ENCODE results near the gene ATP1B2.

Gene ATP1B2

GRCh38 chr17:7655541-7655840 lies 4.8 kb downstream of the ATP1B2 start:
- Histone ChIP-seq H3K4me3 (ENCODE audit: extremely low read depth, insufficient read depth, low read length, poor library complexity, severe bottlenecking) (no peak overlapping the region), H3K36me3 (ENCODE audit: control insufficient read depth, insufficient read depth, low read length) (peaks cover 8% of the 10 kb centered on the region), H3K27ac (ENCODE audit: low read depth, low read length, severe bottlenecking) (no peak overlapping the region), H3K9me3 (ENCODE audit: control insufficient read depth, low read length) (no peaks in the 10 kb centered on the region), H3K4me1 (ENCODE audit: control insufficient read depth, insufficient read depth, low read length, poor library complexity, severe bottlenecking) (peaks cover 15% of the 10 kb centered on the region)
- whole genome bisulfite sequencing, 2 experiments (ENCODE audit: insufficient coverage in 2 of 2), result 93 to 95% methylated on average over 11 to 17 of the region's 17 CpGs

GRCh38 chr17:7656958-7657609 lies 6.4 kb downstream of the ATP1B2 start:
- Histone ChIP-seq H3K4me1 (ENCODE audit: control insufficient read depth, insufficient read depth, low read length, poor library complexity, severe bottlenecking) (peaks cover 9% of the 10 kb centered on the region), H3K27ac (ENCODE audit: low read depth, low read length, severe bottlenecking) (peak overlapping the region; percentile 48), H3K36me3 (ENCODE audit: control insufficient read depth, insufficient read depth, low read length) (peaks cover 8% of the 10 kb centered on the region), H3K4me3 (ENCODE audit: extremely low read depth, insufficient read depth, low read length, poor library complexity, severe bottlenecking) (no peak overlapping the region), H3K9me3 (ENCODE audit: control insufficient read depth, low read length) (no peaks in the 10 kb centered on the region)
- 0 to 15% methylated on average over 5 to 9 of the region's 10 CpGs for WGBS, 2 experiments (ENCODE audit: insufficient coverage in 2 of 2)

DNA sequence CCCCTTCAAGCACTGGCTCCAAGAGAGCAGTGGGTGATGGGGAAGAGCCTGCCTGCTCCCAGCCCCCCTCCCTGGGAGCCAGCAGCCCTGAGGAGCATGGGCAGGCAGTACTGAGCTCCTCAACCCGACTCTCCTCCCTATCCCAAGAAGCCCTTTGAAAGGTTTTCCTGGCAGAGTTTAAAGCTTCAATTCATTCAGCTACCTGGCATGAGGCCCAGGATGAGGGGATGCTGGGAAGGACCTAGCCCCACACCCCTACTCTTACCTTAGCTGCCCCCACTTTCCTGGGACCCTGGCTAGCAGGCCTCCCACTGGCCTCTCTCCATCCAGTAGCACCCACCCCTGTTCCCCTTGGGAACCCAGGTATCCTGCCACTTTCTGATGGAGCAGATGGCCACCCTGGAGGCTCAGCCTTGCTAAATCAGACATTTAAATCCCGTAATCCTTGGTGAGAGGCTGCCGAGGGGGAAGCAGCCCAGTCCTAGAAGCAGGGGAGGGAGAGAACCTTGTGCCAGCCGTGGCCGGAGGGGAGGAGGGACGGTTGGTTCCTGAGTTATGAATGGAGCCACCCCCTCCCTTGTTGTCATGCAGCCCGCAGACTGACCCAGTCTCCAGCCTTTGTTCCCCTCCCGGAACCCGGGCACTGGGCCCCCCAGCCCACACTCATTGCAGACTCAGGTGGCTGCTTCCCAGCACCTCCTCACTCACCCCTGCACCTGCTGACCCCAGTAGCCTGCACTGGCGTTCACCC lies 17.1 kb downstream of the ATP1B2 start:
- WGBS, 2 experiments (ENCODE audit: insufficient coverage in 2 of 2), result 56 to 91% methylated on average over 3 to 8 of the region's 10 CpGs
- H3K36me3 ChIP-seq (ENCODE audit: control insufficient read depth, insufficient read depth, low read length), result peaks cover 63% of the 10 kb centered on the region

GRCh38 chr17:7668482-7668881 lies 17.8 kb downstream of the ATP1B2 start:
- H3K9me3 ChIP-seq (ENCODE audit: control insufficient read depth, low read length), result peaks cover 4% of the 10 kb centered on the region
- H3K36me3 ChIP-seq (ENCODE audit: control insufficient read depth, insufficient read depth, low read length), result peaks cover 70% of the 10 kb centered on the region
- H3K4me3 ChIP-seq (ENCODE audit: extremely low read depth, insufficient read depth, low read length, poor library complexity, severe bottlenecking), result no peak overlapping the region
- H3K27ac ChIP-seq (ENCODE audit: low read depth, low read length, severe bottlenecking), result no peak overlapping the region
- WGBS, 2 experiments (ENCODE audit: insufficient coverage in 2 of 2), result 94 to 96% methylated on average over 5 to 6 of the region's 7 CpGs
- H3K4me1 ChIP-seq (ENCODE audit: control insufficient read depth, insufficient read depth, low read length, poor library complexity, severe bottlenecking), result no peaks in the 10 kb centered on the region

More for the DNA sequence above, 17.1 kb downstream of the ATP1B2 start:
- Histone ChIP-seq H3K4me1 (ENCODE audit: control insufficient read depth, insufficient read depth, low read length, poor library complexity, severe bottlenecking) (no peaks in the 10 kb centered on the region), H3K4me3 (ENCODE audit: extremely low read depth, insufficient read depth, low read length, poor library complexity, severe bottlenecking) (no peak overlapping the region), H3K27ac (ENCODE audit: low read depth, low read length, severe bottlenecking) (no peak overlapping the region), H3K9me3 (ENCODE audit: control insufficient read depth, low read length) (no peaks in the 10 kb centered on the region)

GRCh38 chr17:7673239-7673638 lies 22.5 kb downstream of the ATP1B2 start:
- peaks cover 11% of the 10 kb centered on the region for H3K9me3 ChIP-seq (ENCODE audit: control insufficient read depth, low read length)
- H3K4me1 ChIP-seq (ENCODE audit: control insufficient read depth, insufficient read depth, low read length, poor library complexity, severe bottlenecking), result peaks cover 21% of the 10 kb centered on the region
- no peak overlapping the region for H3K4me3 ChIP-seq (ENCODE audit: extremely low read depth, insufficient read depth, low read length, poor library complexity, severe bottlenecking)
- H3K36me3 ChIP-seq (ENCODE audit: control insufficient read depth, insufficient read depth, low read length), result peaks cover 72% of the 10 kb centered on the region
- 86 to 88% methylated on average over 1 of the region's 2 CpGs for WGBS, 2 experiments (ENCODE audit: insufficient coverage in 2 of 2)
- H3K27ac ChIP-seq (ENCODE audit: low read depth, low read length, severe bottlenecking), result no peak overlapping the region

- H3K27ac ChIP-seq (ENCODE audit: low read depth, low read length, severe bottlenecking), result no peak overlapping the region
- H3K9me3 ChIP-seq (ENCODE audit: control insufficient read depth, low read length), result peaks cover 11% of the 10 kb centered on the region
- H3K4me3 ChIP-seq (ENCODE audit: extremely low read depth, insufficient read depth, low read length, poor library complexity, severe bottlenecking), result no peak overlapping the region
- WGBS, 2 experiments (ENCODE audit: insufficient coverage in 2 of 2), result 98 to 100% methylated on average over 11 to 12 of the region's 14 CpGs
- peaks cover 61% of the 10 kb centered on the region for H3K36me3 ChIP-seq (ENCODE audit: control insufficient read depth, insufficient read depth, low read length)
- H3K4me1 ChIP-seq (ENCODE audit: control insufficient read depth, insufficient read depth, low read length, poor library complexity, severe bottlenecking), result peaks cover 21% of the 10 kb centered on the region
Observed at GRCh38 chr17:7674934-7675333, 24.2 kb downstream of the ATP1B2 start.

DNA sequence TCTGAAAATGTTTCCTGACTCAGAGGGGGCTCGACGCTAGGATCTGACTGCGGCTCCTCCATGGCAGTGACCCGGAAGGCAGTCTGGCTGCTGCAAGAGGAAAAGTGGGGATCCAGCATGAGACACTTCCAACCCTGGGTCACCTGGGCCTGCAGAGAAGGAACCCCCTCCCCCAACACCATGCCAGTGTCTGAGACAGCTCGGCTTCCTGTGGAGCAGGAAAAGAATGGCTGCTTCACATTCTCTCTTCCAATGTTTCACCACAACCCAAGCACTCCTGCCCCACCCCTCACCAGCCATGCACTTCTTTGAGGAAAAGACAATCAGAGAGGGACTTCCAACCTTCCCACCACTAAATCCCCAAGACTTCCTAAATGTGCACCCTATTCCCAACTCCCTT lies 25.8 kb downstream of the ATP1B2 start:
- 51% methylated on average over 5 of the region's 5 CpGs; no CpG with 5 or more reads in 1 of the 2 experiments for WGBS, 2 experiments (ENCODE audit: insufficient coverage in 2 of 2)
- Histone ChIP-seq H3K36me3 (ENCODE audit: control insufficient read depth, insufficient read depth, low read length) (peaks cover 49% of the 10 kb centered on the region), H3K4me1 (ENCODE audit: control insufficient read depth, insufficient read depth, low read length, poor library complexity, severe bottlenecking) (peaks cover 21% of the 10 kb centered on the region), H3K9me3 (ENCODE audit: control insufficient read depth, low read length) (peaks cover 11% of the 10 kb centered on the region), H3K4me3 (ENCODE audit: extremely low read depth, insufficient read depth, low read length, poor library complexity, severe bottlenecking) (no peak overlapping the region), H3K27ac (ENCODE audit: low read depth, low read length, severe bottlenecking) (peak overlapping the region; percentile 57)

DNA sequence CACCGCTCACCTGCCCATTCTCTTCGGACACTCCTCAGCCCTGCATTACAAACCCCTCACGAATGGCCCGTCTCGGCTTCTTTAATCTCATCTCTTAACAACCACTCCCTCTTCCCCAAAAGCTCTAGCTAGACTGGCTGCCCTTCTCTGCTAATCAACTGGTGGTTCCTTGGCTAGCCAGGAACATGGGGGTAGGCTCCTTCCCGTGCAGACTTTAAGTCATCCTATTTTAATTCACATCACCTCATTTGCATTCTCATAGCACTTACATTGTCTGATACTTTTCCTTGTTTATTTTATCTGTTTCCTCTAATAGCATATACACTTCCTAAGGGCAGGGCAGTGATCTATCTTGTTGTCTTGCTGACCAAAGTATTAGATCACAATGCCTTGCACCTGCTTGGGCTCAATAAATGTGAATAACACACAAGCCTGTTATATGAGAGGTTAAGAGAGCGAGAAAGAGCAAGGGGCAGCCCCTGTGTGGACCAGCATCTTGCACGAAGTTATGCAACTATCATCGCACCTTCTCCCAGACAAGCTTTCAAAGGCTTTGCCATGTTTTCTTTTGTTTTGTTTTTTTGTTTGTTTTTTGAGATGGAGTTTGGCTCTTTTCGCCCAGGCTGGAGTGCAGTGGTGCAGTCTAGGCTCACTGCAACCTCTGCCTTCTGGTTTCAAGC lies 26.8 kb downstream of the ATP1B2 start:
- Histone ChIP-seq H3K36me3 (ENCODE audit: control insufficient read depth, insufficient read depth, low read length) (peaks cover 40% of the 10 kb centered on the region), H3K27ac (ENCODE audit: low read depth, low read length, severe bottlenecking) (no peak overlapping the region), H3K4me3 (ENCODE audit: extremely low read depth, insufficient read depth, low read length, poor library complexity, severe bottlenecking) (no peak overlapping the region), H3K4me1 (ENCODE audit: control insufficient read depth, insufficient read depth, low read length, poor library complexity, severe bottlenecking) (peaks cover 21% of the 10 kb centered on the region), H3K9me3 (ENCODE audit: control insufficient read depth, low read length) (peaks cover 11% of the 10 kb centered on the region)
- WGBS, 2 experiments (ENCODE audit: insufficient coverage in 2 of 2), result 49 to 54% methylated on average over 8 to 10 of the region's 10 CpGs

GRCh38 chr17:7684851-7685532 lies 34.3 kb downstream of the ATP1B2 start:
- WGBS, 2 experiments (ENCODE audit: insufficient coverage in 2 of 2), result 66 to 79% methylated on average over 7 to 8 of the region's 15 CpGs
- peaks cover 10% of the 10 kb centered on the region for H3K4me1 ChIP-seq (ENCODE audit: control insufficient read depth, insufficient read depth, low read length, poor library complexity, severe bottlenecking)
- H3K27ac ChIP-seq (ENCODE audit: low read depth, low read length, severe bottlenecking), result peak overlapping the region; percentile 99

GRCh38 chr17:7685533-7686221 lies 35.0 kb downstream of the ATP1B2 start:
- peak overlapping the region; percentile 99 for H3K27ac ChIP-seq (ENCODE audit: low read depth, low read length, severe bottlenecking)
- H3K36me3 ChIP-seq (ENCODE audit: control insufficient read depth, insufficient read depth, low read length), result peaks cover 17% of the 10 kb centered on the region
- 5 to 16% methylated on average over 25 to 36 of the region's 44 CpGs for WGBS, 2 experiments (ENCODE audit: insufficient coverage in 2 of 2)
- peak overlapping the region; percentile 99 for H3K4me3 ChIP-seq (ENCODE audit: extremely low read depth, insufficient read depth, low read length, poor library complexity, severe bottlenecking)
- peaks cover 10% of the 10 kb centered on the region for H3K4me1 ChIP-seq (ENCODE audit: control insufficient read depth, insufficient read depth, low read length, poor library complexity, severe bottlenecking)
- no peaks in the 10 kb centered on the region for H3K9me3 ChIP-seq (ENCODE audit: control insufficient read depth, low read length)

More at GRCh38 chr17:7684851-7685532, 34.3 kb downstream of the ATP1B2 start:
- no peaks in the 10 kb centered on the region for H3K9me3 ChIP-seq (ENCODE audit: control insufficient read depth, low read length)
- peak overlapping the region; percentile 99 for H3K4me3 ChIP-seq (ENCODE audit: extremely low read depth, insufficient read depth, low read length, poor library complexity, severe bottlenecking)
- peaks cover 11% of the 10 kb centered on the region for H3K36me3 ChIP-seq (ENCODE audit: control insufficient read depth, insufficient read depth, low read length)
